Measurements from ENCODE around the gene EIF4A2. TPM values are rescaled to one million over a fixed set of nuclear protein-coding genes. Genes with fewer than 3 reads are reported as not detected.

EIF4A2 gene
- total and polyA plus RNA-seq, 9 of the 15 experiments (the other 6 are each of a cell fraction or from before 2014, with no cell fraction given): 307 to 754 (median 435) TPM

DNA sequence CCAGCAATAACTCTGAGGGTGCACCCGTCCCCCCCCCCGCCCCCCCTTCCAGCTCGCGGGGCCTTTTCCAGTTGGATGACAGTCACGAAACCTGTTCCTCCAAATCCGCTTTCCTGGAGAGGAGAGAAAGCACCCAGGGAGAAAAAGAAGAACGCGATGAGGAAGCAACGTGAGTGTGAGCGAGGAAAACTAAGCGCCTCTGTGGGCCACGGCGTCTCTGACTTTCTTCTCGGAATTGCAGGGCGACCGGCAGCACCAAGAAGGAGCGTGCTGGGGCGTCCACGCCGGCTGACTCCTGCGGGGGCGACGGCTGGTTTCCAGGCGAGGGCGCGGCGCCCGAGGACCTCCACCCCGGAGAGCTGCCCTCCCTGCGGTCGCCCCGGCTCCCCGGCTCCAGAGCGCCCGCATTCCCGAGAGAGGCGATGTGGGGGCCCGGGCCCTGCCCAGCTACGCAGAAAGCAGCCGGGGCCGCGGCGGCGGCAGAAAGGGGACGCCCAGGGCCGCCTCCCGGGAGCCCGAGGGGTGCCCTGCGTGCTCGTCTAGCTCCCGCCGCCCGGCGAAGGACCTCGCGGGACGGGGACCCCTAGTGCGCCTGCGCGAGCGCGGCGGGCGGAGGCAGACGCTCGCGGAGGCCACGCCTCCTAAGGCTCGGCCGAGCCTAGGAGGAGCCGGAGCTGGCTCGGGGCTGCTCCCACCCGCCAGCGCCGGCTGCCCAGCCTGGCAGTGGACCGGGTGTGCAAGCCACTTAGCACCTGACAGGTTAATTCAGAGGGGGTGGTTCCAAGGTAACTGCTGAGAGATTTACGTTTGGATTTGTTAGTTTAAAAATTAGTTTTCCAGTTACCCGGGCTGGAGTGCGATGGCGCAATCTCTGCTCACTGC, 43.8 kb downstream of the EIF4A2 start (continued):
- TF ChIP-seq OTX1 (CRISPR knock-in tag; IDR thresholded peaks at IDR 0.05) (no peak), XRCC5 (IDR thresholded peaks at IDR 0.05; ENCODE audit: low read depth, low read length) (no peak), YY1 (IDR thresholded peaks at IDR 0.05; ENCODE audit: borderline replicate concordance in 1 of 3, control insufficient read depth in 1 of 3, extremely low read depth in 1 of 3, insufficient read depth in 3 of 3, insufficient read length in 1 of 3, insufficient replicate concordance in 2 of 3, low read depth in 1 of 3, low read length in 2 of 3) (peak in 1 of 3 experiments; percentile 23), ZFPM2 (CRISPR knock-in tag; IDR thresholded peaks at IDR 0.05) (no peak), TCF7L2 (IDR thresholded peaks at IDR 0.05; ENCODE audit: low read depth, low read length) (no peak), HNRNPLL (IDR thresholded peaks at IDR 0.05; ENCODE audit: low read depth, low read length, poor library complexity, severe bottlenecking) (no peak), GTF2A2 (tag; IDR thresholded peaks at IDR 0.05) (no peak), RHOXF2B (CRISPR knock-in tag; conservative IDR thresholded peaks at IDR 0.05) (no peak), DACH1 (IDR thresholded peaks at IDR 0.05; ENCODE audit: partially characterized antibody) (no peak), ETV5 (CRISPR knock-in tag; IDR thresholded peaks at IDR 0.05; ENCODE audit: low read depth) (no peak), ZNF507 (tag; conservative IDR thresholded peaks at IDR 0.05) (no peak), FUS (optimal IDR thresholded peaks at IDR 0.05; ENCODE audit: low read depth, low read length) (no peak)
- TF ChIP-seq, protein P1, sequence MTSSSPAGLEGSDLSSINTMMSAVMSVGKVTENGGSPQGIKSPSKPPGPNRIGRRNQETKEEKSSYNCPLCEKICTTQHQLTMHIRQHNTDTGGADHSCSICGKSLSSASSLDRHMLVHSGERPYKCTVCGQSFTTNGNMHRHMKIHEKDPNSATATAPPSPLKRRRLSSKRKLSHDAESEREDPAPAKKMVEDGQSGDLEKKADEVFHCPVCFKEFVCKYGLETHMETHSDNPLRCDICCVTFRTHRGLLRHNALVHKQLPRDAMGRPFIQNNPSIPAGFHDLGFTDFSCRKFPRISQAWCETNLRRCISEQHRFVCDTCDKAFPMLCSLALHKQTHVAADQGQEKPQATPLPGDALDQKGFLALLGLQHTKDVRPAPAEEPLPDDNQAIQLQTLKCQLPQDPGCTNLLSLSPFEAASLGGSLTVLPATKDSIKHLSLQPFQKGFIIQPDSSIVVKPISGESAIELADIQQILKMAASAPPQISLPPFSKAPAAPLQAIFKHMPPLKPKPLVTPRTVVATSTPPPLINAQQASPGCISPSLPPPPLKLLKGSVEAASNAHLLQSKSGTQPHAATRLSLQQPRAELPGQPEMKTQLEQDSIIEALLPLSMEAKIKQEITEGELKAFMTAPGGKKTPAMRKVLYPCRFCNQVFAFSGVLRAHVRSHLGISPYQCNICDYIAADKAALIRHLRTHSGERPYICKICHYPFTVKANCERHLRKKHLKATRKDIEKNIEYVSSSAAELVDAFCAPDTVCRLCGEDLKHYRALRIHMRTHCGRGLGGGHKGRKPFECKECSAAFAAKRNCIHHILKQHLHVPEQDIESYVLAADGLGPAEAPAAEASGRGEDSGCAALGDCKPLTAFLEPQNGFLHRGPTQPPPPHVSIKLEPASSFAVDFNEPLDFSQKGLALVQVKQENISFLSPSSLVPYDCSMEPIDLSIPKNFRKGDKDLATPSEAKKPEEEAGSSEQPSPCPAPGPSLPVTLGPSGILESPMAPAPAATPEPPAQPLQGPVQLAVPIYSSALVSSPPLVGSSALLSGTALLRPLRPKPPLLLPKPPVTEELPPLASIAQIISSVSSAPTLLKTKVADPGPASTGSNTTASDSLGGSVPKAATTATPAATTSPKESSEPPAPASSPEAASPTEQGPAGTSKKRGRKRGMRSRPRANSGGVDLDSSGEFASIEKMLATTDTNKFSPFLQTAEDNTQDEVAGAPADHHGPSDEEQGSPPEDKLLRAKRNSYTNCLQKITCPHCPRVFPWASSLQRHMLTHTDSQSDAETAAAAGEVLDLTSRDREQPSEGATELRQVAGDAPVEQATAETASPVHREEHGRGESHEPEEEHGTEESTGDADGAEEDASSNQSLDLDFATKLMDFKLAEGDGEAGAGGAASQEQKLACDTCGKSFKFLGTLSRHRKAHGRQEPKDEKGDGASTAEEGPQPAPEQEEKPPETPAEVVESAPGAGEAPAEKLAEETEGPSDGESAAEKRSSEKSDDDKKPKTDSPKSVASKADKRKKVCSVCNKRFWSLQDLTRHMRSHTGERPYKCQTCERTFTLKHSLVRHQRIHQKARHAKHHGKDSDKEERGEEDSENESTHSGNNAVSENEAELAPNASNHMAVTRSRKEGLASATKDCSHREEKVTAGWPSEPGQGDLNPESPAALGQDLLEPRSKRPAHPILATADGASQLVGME (CRISPR knock-in tag; IDR thresholded peaks at IDR 0.05): no peak
- TF ChIP-seq, protein P2, sequence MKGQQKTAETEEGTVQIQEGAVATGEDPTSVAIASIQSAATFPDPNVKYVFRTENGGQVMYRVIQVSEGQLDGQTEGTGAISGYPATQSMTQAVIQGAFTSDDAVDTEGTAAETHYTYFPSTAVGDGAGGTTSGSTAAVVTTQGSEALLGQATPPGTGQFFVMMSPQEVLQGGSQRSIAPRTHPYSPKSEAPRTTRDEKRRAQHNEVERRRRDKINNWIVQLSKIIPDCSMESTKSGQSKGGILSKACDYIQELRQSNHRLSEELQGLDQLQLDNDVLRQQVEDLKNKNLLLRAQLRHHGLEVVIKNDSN (CRISPR knock-in tag; IDR thresholded peaks at IDR 0.05): no peak
- TF ChIP-seq, protein P3, sequence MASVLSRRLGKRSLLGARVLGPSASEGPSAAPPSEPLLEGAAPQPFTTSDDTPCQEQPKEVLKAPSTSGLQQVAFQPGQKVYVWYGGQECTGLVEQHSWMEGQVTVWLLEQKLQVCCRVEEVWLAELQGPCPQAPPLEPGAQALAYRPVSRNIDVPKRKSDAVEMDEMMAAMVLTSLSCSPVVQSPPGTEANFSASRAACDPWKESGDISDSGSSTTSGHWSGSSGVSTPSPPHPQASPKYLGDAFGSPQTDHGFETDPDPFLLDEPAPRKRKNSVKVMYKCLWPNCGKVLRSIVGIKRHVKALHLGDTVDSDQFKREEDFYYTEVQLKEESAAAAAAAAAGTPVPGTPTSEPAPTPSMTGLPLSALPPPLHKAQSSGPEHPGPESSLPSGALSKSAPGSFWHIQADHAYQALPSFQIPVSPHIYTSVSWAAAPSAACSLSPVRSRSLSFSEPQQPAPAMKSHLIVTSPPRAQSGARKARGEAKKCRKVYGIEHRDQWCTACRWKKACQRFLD (CRISPR knock-in tag; IDR thresholded peaks at IDR 0.05): no peak
- TF ChIP-seq, protein P4, sequence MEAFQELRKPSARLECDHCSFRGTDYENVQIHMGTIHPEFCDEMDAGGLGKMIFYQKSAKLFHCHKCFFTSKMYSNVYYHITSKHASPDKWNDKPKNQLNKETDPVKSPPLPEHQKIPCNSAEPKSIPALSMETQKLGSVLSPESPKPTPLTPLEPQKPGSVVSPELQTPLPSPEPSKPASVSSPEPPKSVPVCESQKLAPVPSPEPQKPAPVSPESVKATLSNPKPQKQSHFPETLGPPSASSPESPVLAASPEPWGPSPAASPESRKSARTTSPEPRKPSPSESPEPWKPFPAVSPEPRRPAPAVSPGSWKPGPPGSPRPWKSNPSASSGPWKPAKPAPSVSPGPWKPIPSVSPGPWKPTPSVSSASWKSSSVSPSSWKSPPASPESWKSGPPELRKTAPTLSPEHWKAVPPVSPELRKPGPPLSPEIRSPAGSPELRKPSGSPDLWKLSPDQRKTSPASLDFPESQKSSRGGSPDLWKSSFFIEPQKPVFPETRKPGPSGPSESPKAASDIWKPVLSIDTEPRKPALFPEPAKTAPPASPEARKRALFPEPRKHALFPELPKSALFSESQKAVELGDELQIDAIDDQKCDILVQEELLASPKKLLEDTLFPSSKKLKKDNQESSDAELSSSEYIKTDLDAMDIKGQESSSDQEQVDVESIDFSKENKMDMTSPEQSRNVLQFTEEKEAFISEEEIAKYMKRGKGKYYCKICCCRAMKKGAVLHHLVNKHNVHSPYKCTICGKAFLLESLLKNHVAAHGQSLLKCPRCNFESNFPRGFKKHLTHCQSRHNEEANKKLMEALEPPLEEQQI (IDR thresholded peaks at IDR 0.05): no peak

Data from K562 (cell line).